HG03521 (cell line): ENCODE data around the gene SHMT2.

ENCODE experiments used
- ATAC-seq: cut with Tn5 transposase; IDR thresholded peaks from one replicate; pipeline ENCODE4 v1.9.1; 2021; ENCODE audit warnings: mild to moderate bottlenecking, moderate library complexity; ENCODE audit not compliant: unreplicated experiment

The SHMT2 gene

GRCh38 chr12:57196439-57196838 is 33.1 kb upstream of the SHMT2 start:
- ATAC-seq, result no peak

GRCh38 chr12:57196956-57197355 is 32.6 kb upstream of the SHMT2 start:
- no peak for ATAC-seq

DNA sequence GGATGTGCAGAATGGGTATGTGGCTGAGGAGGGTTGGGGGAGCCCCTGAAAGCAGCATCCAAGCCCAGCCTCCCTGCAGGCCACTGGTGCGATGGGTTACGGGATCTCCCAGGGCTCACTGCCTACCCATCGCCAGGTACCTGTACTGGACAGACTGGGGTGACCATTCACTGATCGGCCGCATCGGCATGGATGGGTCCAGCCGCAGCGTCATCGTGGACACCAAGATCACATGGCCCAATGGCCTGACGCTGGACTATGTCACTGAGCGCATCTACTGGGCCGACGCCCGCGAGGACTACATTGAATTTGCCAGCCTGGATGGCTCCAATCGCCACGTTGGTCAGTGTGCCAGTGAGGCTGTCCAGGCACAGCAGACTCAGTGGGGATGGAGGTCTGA is 31.2 kb upstream of the SHMT2 start:
- ATAC-seq, result no peak

DNA sequence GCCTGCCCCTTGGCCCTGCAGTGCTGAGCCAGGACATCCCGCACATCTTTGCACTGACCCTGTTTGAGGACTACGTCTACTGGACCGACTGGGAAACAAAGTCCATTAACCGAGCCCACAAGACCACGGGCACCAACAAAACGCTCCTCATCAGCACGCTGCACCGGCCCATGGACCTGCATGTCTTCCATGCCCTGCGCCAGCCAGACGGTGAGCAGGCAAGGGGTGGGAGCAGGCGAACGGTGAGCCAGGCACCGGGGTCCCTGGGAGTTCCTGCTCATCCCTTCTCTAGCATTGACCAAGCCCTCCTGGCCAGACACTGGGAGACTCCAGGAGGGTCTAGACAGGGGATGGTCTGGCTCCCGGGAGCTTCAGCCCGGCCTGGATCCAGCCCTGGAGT is 30.3 kb upstream of the SHMT2 start:
- no peak for ATAC-seq

DNA sequence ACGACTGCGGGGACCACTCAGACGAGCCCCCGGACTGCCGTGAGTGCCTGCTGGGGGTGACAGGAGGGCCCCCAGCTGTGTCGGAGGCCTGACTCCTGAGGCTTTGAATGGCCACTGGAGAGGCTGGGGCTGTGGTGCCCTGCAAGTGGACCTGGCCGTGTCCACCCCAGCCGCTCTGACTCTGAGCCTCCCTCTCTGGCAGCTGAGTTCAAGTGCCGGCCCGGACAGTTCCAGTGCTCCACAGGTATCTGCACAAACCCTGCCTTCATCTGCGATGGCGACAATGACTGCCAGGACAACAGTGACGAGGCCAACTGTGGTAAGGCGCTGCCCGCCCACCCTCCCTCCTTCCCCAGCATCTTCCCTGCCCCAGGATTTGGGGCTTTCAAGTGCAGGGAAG is 29.0 kb upstream of the SHMT2 start:
- no peak for ATAC-seq

DNA sequence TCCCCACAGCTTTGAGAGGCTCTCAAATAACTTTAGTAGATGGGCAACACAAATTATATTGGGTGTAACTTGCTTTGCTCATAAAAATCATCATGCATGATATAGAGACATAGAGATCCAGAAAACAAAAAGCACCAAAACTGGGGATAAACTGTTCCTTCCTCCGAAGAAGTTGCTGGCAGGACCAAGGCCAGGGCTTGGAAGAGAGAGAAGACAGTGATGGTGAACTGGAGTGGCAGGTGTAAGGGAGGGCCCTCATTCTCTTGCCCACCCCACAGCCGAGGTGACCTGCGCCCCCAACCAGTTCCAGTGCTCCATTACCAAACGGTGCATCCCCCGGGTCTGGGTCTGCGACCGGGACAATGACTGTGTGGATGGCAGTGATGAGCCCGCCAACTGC is 28.3 kb upstream of the SHMT2 start:
- ATAC-seq, result no peak

DNA sequence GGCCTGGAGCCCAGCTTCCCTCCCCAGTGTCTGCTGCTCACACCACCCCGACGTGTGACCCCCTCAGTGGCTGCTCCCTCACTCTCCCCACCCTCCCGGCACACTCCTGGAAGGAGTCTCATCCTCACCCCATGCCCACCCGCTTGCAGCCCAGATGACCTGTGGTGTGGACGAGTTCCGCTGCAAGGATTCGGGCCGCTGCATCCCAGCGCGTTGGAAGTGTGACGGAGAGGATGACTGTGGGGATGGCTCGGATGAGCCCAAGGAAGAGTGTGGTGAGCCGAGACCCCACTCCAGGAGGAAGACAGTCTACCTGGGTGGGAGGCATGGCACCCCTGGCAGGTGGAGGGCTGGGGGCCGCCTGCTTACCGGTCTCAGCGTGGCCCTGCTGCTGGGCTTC is 27.9 kb upstream of the SHMT2 start:
- no peak for ATAC-seq

DNA sequence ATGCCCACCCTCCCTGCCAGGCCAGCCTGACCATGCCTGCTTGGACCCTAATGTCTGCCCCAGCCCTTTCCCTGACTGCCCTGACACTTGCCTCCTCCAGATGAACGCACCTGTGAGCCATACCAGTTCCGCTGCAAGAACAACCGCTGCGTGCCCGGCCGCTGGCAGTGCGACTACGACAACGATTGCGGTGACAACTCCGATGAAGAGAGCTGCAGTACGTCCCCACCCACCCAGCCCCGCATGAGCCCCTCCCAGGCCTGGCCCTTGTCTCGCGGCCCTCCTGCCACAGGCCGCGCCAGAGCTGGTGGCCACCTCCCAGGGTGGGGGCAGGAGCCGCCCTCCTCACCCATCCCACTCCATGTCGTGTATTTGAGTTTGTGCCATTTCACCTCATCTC is 27.2 kb upstream of the SHMT2 start:
- no peak for ATAC-seq

- no peak for ATAC-seq
Measured at GRCh38 chr12:57203201-57203600, 26.3 kb upstream of the SHMT2 start.

- ATAC-seq, result no peak
Measured at GRCh38 chr12:57203791-57204190, 25.7 kb upstream of the SHMT2 start.

DNA sequence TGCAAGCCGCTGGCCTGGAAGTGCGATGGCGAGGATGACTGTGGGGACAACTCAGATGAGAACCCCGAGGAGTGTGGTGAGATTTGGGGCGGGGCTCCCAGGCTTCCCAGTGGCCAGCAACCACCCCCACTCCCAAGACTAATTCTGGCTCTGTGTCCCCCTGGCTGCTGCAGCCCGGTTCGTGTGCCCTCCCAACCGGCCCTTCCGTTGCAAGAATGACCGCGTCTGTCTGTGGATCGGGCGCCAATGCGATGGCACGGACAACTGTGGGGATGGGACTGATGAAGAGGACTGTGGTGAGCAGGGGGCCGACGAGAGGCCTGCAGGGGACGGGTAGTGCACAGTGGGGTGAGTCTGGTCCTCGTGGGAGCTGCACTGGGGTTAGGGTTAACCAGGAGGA is 25.1 kb upstream of the SHMT2 start:
- ATAC-seq, result no peak

- ATAC-seq, result no peak
Measured at GRCh38 chr12:57205186-57205585, 24.3 kb upstream of the SHMT2 start.

DNA sequence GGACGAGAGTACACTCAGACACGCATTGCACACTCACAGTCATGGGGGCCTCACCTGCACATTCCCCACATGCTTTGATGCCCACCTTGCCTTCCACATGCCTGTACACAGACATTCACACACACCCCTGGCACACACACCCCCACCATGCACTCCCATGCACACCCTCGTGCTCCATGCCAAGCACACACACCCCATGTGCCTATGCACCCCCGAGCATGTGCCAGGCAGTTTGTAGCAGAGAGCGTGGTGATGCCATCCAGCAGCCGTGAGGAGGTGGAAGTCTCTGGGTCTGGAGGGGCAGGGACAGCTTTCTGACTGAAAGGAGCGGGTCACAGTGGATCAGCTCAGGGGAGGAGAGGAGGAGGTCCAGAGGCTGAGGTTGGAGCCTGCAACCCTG is 23.6 kb upstream of the SHMT2 start:
- ATAC-seq, result no peak

- no peak for ATAC-seq
Measured at GRCh38 chr12:57207731-57208630, 21.5 kb upstream of the SHMT2 start.

DNA sequence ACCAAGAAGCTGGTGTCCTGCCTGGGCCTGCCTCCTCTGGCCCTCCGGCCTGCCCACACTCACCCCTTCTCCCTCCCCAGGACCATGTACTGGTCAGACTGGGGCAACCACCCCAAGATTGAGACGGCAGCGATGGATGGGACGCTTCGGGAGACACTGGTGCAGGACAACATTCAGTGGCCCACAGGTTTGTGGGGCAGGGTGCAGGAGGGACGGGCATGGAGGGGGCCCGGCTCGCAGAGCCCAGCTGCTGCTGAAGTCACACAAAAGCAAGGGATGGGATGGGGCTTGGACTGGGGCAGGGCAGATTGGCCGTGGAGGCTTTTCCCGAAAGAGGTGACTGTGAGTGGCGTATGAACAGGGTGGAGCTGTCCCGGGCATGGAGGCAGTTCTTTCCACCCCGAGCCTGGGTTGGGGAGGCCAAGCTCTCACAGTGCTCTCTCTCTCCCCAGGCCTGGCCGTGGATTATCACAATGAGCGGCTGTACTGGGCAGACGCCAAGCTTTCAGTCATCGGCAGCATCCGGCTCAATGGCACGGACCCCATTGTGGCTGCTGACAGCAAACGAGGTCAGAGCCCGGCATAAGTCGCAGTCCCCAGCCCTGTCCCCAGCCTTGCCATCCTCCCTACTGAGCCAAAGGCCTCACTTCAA is 20.8 kb upstream of the SHMT2 start:
- no peak for ATAC-seq

DNA sequence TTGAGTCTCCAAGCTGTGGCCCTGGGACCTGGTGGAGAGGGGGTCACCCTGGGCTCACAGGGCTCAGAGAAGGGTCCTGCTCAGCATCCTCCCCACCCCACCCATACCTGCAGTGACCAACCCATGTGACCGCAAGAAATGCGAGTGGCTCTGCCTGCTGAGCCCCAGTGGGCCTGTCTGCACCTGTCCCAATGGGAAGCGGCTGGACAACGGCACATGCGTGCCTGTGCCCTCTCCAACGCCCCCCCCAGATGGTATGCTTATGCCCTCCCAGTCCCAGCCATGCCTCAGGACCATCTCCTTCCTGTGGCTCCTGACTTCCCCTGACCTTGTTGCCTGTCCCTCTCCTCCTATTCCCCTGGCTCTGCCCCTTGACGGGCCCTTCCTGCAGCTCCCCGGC is 19.6 kb upstream of the SHMT2 start:
- ATAC-seq, result no peak

DNA sequence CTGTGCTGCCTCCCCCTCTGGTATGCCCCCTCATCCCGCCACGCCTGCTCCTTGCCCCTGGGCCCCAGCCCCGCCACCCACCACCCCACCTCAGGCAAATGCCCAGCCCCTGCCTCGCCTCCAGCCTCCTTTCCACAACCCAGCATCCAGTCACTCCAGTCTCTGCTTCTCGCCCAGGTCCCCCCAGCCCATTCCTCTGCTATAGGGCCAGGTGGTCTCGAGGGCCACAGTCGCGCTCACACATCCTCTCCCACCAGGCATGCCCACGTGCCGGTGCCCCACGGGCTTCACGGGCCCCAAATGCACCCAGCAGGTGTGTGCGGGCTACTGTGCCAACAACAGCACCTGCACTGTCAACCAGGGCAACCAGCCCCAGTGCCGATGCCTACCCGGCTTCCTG is 19.1 kb upstream of the SHMT2 start:
- no peak for ATAC-seq

DNA sequence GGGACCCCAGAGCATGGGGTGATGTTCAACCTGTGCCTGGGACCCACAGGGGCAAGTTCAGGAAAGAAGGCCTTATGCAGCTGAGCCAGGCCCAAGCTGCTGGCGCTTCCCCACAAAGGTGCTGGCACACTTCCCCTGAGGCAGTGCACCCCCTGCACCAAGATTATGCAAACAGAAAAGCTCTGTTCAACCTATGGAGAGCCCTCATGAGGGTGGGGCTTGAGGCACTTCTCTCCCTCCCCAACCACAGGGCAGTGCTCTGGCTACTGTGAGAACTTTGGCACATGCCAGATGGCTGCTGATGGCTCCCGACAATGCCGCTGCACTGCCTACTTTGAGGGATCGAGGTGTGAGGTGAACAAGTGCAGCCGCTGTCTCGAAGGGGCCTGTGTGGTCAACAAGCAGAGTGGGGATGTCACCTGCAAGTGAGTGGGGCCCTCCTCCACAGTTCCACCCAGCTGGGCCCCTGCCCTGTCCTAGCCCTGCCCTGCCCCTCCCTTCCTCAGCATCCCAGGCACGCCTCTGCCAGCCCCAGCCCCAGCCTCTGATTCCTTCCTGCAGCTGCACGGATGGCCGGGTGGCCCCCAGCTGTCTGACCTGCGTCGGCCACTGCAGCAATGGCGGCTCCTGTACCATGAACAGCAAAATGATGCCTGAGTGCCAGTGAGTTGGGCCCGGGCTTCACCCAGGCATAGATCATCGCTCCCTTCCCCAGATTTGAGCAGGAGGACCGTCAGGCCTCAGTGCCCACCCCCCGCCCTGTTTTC is 18.4 kb upstream of the SHMT2 start:
- ATAC-seq, result no peak

GRCh38 chr12:57211791-57212700 is 17.5 kb upstream of the SHMT2 start:
- ATAC-seq, result no peak

DNA sequence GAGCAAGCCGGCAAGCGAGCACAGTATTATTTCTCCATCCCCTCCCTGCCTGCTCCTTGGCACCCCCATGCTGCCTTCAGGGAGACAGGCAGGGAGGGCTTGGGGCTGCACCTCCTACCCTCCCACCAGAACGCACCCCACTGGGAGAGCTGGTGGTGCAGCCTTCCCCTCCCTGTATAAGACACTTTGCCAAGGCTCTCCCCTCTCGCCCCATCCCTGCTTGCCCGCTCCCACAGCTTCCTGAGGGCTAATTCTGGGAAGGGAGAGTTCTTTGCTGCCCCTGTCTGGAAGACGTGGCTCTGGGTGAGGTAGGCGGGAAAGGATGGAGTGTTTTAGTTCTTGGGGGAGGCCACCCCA is 16.8 kb upstream of the SHMT2 start:
- ATAC-seq, result no peak
